Liver (tissue), 9 donors: ENCODE results near the gene LOXHD1. TPM values are rescaled to one million over a fixed set of nuclear protein-coding genes. Genes with fewer than 3 reads are reported as not detected.

ENCODE experiments used
- DNase-seq: peaks from one replicate; pipeline ENCODE4 v3.0.0-alpha.2; 2017; ENCODE audit warnings: low spot score
- H3K27ac ChIP-seq, 2 donors: one replicate each; pipeline ENCODE4 v1.7.0; 2013; ENCODE audit warnings: inconsistent platforms in 2 of 2, low read length in 2 of 2, control low read depth in 1 of 2, low read depth in 1 of 2, mild to moderate bottlenecking in 1 of 2
- H3K27me3 ChIP-seq, 4 donors: one replicate each; pipeline versions ENCODE4 v1.6.1 to v1.7.0; 2013; ENCODE audit warnings: low read length in 3 of 4, inconsistent platforms in 1 of 4, mild to moderate bottlenecking in 1 of 4, moderate library complexity in 1 of 4; ENCODE audit not compliant: control insufficient read depth in 4 of 4, insufficient read depth in 4 of 4
- H3K36me3 ChIP-seq, 4 donors: one replicate each; pipeline versions ENCODE4 v1.6.1 to v1.7.0; 2013; ENCODE audit warnings: low read length in 3 of 4, mild to moderate bottlenecking in 3 of 4, low read depth in 1 of 4, moderate library complexity in 1 of 4; ENCODE audit not compliant: control insufficient read depth in 4 of 4, insufficient read depth in 3 of 4
- H3K4me1 ChIP-seq, 4 donors: one replicate each; pipeline versions ENCODE4 v1.6.1 to v1.7.0; 2013; ENCODE audit warnings: low read length in 3 of 4, mild to moderate bottlenecking in 3 of 4, moderate library complexity in 1 of 4; ENCODE audit not compliant: control insufficient read depth in 4 of 4, insufficient read depth in 4 of 4
- H3K4me3 ChIP-seq, 3 donors: one replicate each; pipeline versions ENCODE4 v1.6.1 to v1.7.0; 2013; ENCODE audit warnings: low read length in 3 of 3, control low read depth in 1 of 3, low read depth in 1 of 3, mild to moderate bottlenecking in 1 of 3
- H3K9ac ChIP-seq, 2 donors: one replicate each; pipeline ENCODE4 v1.7.0; 2013; ENCODE audit warnings: low read length in 2 of 2, mild to moderate bottlenecking in 2 of 2, moderate library complexity in 2 of 2, control low read depth in 1 of 2, low read depth in 1 of 2
- H3K9me3 ChIP-seq, 4 donors: one replicate each; pipeline versions ENCODE4 v1.6.1 to v1.7.0; 2013; ENCODE audit warnings: low read length in 3 of 4; ENCODE audit not compliant: control insufficient read depth in 4 of 4
- ATF3 ChIP-seq: IDR thresholded peaks from 2 replicates; pipeline ENCODE4 v1.6.1; 2016; ENCODE audit warnings: antibody characterized with exemption
- CTCF ChIP-seq: fragments of 150-350 bp; IDR thresholded peaks from 2 replicates; pipeline ENCODE4 v1.5.1; 2017; ENCODE audit warnings: improper control_type of control experiment, low read depth, low read length; ENCODE audit not compliant: missing input control
- EGR1 ChIP-seq, 2 donors: IDR thresholded peaks; 2 replicates each; pipeline ENCODE4 v1.6.1; 2016 to 2018; ENCODE audit warnings: antibody characterized with exemption in 2 of 2, low read depth in 2 of 2
- FOXA1 ChIP-seq: IDR thresholded peaks from 2 replicates; pipeline ENCODE4 v1.6.1; 2016; ENCODE audit warnings: antibody characterized with exemption
- FOXA2 ChIP-seq: IDR thresholded peaks from 2 replicates; pipeline ENCODE4 v1.6.1; 2016; ENCODE audit warnings: antibody characterized with exemption
- HNF4A ChIP-seq, 2 donors: conservative IDR thresholded peaks; 2 replicates each; pipeline ENCODE4 v1.6.1; 2016; ENCODE audit warnings: antibody characterized with exemption in 2 of 2, mild to moderate bottlenecking in 2 of 2
- HNF4G ChIP-seq: IDR thresholded peaks from 2 replicates; pipeline ENCODE4 v1.6.1; 2016; ENCODE audit warnings: antibody characterized with exemption
- MAX ChIP-seq: IDR thresholded peaks from 2 replicates; pipeline ENCODE4 v1.6.1; 2016; ENCODE audit warnings: antibody characterized with exemption
- RAD21 ChIP-seq, 2 donors: IDR thresholded peaks; 2 replicates each; pipeline ENCODE4 v1.6.1; 2016; ENCODE audit warnings: antibody characterized with exemption in 2 of 2, mild to moderate bottlenecking in 2 of 2
- REST ChIP-seq: IDR thresholded peaks from 2 replicates; pipeline ENCODE4 v1.6.1; 2016; ENCODE audit warnings: antibody characterized with exemption, mild to moderate bottlenecking
- RXRA ChIP-seq, 2 donors: IDR thresholded peaks; 2 replicates each; pipeline ENCODE4 v1.6.1; 2017 to 2018; ENCODE audit warnings: antibody characterized with exemption in 2 of 2, mild to moderate bottlenecking in 1 of 2
- TAF1 ChIP-seq: conservative IDR thresholded peaks from 2 replicates; pipeline ENCODE4 v1.6.1; 2016; ENCODE audit warnings: antibody characterized with exemption, mild to moderate bottlenecking
- YY1 ChIP-seq: IDR thresholded peaks from 2 replicates; pipeline ENCODE4 v1.6.1; 2016; ENCODE audit warnings: antibody characterized with exemption, mild to moderate bottlenecking
- ZBTB33 ChIP-seq: IDR thresholded peaks from 2 replicates; pipeline ENCODE4 v1.6.1; 2016; ENCODE audit warnings: antibody characterized with exemption
- WGBS: extraction: QIAGEN DNeasy Blood & Tissue Kit; methylation state at CpG from one replicate; pipeline ENCODE4 v1.1.7; 2013; 5-methylcytosine and 5-hydroxymethylcytosine counted together
- polyA plus RNA-seq, 2 donors: library from polyadenylated mRNA; stranded (reverse) in 1 of 2; unstranded in 1 of 2; fragments of 200-250 nt in 1 of 2; fragments of >200 nt in 1 of 2; fragmentation: Nextera tagmentation in 1 of 2; extraction: Ambion mirVana in 1 of 2; gene quantifications; one replicate each; pipeline versions ENCODE4 v1.2.1 to v1.2.3, GENCODE V29; 2013 to 2015
- total RNA-seq, 2 donors: library from RNA; depleted of rRNA; stranded (reverse); fragments of >200 nt; gene quantifications; one replicate each; pipeline ENCODE4 v1.2.3, GENCODE V29; 2014
- donor health status: healthy.
- donor health status: healthy.
- donor health status: healthy.
- donor health status: healthy.
- donor health status: healthy.

LOXHD1 gene
- total and polyA plus RNA-seq, 4 donors, result 0.09 to 0.25 TPM; not detected in 2

GRCh38 chr18:46636040-46636630, 20.9 kb downstream of the LOXHD1 start:
- 70% methylated on average over 7 of the region's 7 CpGs for WGBS
- no peak for TF ChIP-seq MAX
- no peak for TF ChIP-seq ZBTB33
- no peak for TF ChIP-seq EGR1 (IDR thresholded peaks at IDR 0.05; ENCODE audit: low read depth in 2 of 2)
- TF ChIP-seq RAD21 (IDR thresholded peaks at IDR 0.05), result no peak
- no peak for TF ChIP-seq ATF3
- TF ChIP-seq TAF1, result no peak
- TF ChIP-seq RXRA (IDR thresholded peaks at IDR 0.05), result no peak
- no peak for TF ChIP-seq HNF4A (conservative IDR thresholded peaks at IDR 0.05)
- no peak for TF ChIP-seq YY1
- no peak for TF ChIP-seq FOXA1
- Histone ChIP-seq H3K4me3 (no peak overlapping the region), H3K4me1 (no peaks in the 10 kb centered on the region), H3K27me3 (no peaks in the 10 kb centered on the region), H3K9ac (no peak overlapping the region), H3K27ac (no peak overlapping the region), H3K9me3 (peaks cover 0 to 6% (median 0%) of the 10 kb centered on the region in 4 donors), H3K36me3 (no peaks in the 10 kb centered on the region)
- DNase-seq, result no peak

GRCh38 chr18:46632401-46633071, 24.5 kb downstream of the LOXHD1 start:
- H3K27me3 ChIP-seq, result peaks cover 0 to 3% (median under 1%) of the 10 kb centered on the region in 4 donors
- H3K9ac ChIP-seq, result no peak overlapping the region
- H3K36me3 ChIP-seq, result no peaks in the 10 kb centered on the region
- H3K4me3 ChIP-seq, result no peak overlapping the region
- no peak for DNase-seq
- 87% methylated on average over 8 of the region's 8 CpGs for whole genome bisulfite sequencing
- TF ChIP-seq HNF4G, result no peak
- TF ChIP-seq RAD21 (IDR thresholded peaks at IDR 0.05), result no peak
- TF ChIP-seq HNF4A (conservative IDR thresholded peaks at IDR 0.05), result no peak
- TF ChIP-seq EGR1 (IDR thresholded peaks at IDR 0.05; ENCODE audit: low read depth in 2 of 2), result no peak
- TF ChIP-seq YY1, result no peak
- no peaks in the 10 kb centered on the region for H3K4me1 ChIP-seq
- H3K27ac ChIP-seq, result no peak overlapping the region
- H3K9me3 ChIP-seq, result peaks cover 0 to 6% (median 0%) of the 10 kb centered on the region in 4 donors

- H3K4me1 ChIP-seq, result no peaks in the 10 kb centered on the region
- H3K27me3 ChIP-seq, result peaks cover 0 to 3% (median under 1%) of the 10 kb centered on the region in 4 donors
- no peak overlapping the region for H3K9ac ChIP-seq
- H3K9me3 ChIP-seq, result peaks cover 0 to 6% (median 0%) of the 10 kb centered on the region in 4 donors
- 73% methylated on average over 3 of the region's 3 CpGs for WGBS
- no peak overlapping the region for H3K4me3 ChIP-seq
- no peak for DNase-seq
- H3K27ac ChIP-seq, result no peak overlapping the region
- no peaks in the 10 kb centered on the region for H3K36me3 ChIP-seq
- TF ChIP-seq ATF3, result no peak
- no peak for TF ChIP-seq FOXA2
- no peak for TF ChIP-seq REST
- no peak for TF ChIP-seq HNF4A (conservative IDR thresholded peaks at IDR 0.05)
- no peak for TF ChIP-seq RAD21 (IDR thresholded peaks at IDR 0.05)
- no peak for TF ChIP-seq ZBTB33
- TF ChIP-seq YY1, result no peak
- no peak for TF ChIP-seq EGR1 (IDR thresholded peaks at IDR 0.05; ENCODE audit: low read depth in 2 of 2)
- TF ChIP-seq FOXA1, result no peak
- TF ChIP-seq HNF4G, result no peak
- no peak for TF ChIP-seq CTCF
- TF ChIP-seq TAF1, result no peak
These were observed 26.0 kb downstream of the LOXHD1 start for GRCh38 chr18:46630991-46631390.
